KG1 (cell line): ENCODE results near the gene TNFSF15.

Experiments used
- DNase-seq: peaks from one replicate; lab custom pipeline; 2025; lab: John Stamatoyannopoulos, UW

Gene TNFSF15

DNA sequence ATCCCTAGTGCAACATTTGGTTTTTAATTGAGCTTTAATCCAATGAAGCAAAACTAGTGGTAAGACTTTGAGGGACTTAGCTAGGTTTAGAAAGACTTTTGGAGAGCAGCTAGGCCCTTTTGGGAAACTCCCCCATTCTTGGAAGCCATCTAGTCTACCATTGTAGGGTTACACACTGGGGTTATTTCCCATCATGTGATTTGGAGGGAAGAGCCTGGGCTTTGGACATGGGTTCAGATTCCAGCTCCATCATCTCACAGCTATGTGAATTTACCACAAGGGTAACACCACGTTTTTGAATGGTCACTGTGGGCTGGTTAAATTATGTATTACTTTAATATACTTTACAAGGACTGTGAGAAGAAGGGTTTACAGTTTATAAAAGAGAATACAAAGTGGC, 18.3 kb upstream of the TNFSF15 start:
- DNase-seq: no peak

DNA sequence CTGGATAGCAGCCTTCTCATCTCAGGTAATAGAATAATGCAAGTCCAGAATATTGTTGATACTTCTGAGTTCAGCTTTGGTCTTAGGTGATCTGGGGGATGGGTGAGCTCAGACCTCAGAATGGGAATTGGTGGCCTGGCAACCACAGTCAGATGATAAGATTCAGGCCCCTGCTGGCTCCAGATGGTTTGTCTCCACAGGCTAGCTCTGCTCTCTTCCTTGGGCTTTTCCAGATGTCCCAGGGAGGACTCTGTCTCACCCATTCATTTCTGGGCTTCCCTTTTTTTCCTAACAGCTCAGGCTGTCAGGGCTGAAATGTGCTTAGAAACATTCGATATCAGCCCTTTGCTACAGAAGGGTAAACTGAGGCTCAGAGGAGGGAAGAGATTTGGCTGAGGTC, 17.6 kb upstream of the TNFSF15 start:
- no peak for DNase-seq

DNA sequence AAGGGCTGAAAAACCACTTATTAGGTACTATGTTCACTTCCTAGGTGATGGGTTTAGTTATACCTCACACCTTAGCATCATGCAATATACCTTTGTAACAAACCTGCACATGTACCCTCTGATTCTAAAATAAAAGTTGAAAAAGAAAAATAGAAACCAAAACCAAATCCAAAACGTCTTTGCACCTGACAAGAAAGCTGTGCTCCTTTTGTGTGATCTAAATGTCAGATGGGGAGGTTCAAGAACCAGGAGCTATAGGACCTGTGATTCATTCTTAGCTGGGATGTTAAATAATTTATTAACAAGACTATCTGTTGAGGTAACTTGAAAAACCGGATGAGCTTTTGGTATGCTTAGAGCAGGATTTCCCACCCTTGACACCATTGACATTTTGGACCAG, 16.9 kb upstream of the TNFSF15 start:
- DNase-seq: no peak

GRCh38 chr9:114820776-114821501, 15.1 kb upstream of the TNFSF15 start:
- DNase-seq: no peak

- no peak for DNase-seq
These were observed 12.3 kb upstream of the TNFSF15 start for GRCh38 chr9:114818178-114818577.

GRCh38 chr9:114813717-114814418, 8.0 kb upstream of the TNFSF15 start:
- DNase-seq: no peak

DNA sequence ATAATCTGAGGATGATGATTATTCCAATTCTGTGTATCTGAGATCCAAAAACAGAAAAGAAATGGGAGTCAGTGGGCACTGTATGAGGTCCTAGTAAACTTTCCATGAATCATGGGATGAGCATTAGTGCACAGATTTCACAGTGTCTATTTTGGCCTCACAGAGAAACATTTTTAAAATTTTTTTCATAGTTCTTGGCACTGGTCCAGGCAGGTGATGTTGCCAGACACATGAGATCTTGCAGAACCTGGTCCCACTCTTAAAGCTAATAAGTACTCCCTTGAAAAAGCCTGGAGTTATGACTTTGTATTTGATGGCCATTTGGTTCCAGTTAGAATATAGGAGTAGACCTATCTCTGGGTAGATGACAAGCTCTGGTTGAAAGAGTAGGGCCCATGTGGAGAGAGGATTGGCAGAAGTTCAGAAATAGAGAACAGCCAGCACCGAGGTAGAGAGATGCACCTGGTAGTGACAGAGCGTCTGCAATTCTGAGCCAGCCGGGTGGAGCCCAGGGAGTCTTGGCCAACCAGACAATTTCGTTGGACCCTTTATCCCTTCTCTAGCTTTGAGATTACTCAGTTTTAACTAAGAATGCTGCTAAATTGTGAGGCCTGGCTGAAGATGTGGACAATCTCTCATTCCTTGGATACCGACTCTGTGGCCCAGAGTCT, 6.3 kb upstream of the TNFSF15 start:
- DNase-seq: no peak

GRCh38 chr9:114811301-114811700, 5.5 kb upstream of the TNFSF15 start:
- DNase-seq: no peak

GRCh38 chr9:114810614-114811013, 4.8 kb upstream of the TNFSF15 start:
- no peak for DNase-seq

DNA sequence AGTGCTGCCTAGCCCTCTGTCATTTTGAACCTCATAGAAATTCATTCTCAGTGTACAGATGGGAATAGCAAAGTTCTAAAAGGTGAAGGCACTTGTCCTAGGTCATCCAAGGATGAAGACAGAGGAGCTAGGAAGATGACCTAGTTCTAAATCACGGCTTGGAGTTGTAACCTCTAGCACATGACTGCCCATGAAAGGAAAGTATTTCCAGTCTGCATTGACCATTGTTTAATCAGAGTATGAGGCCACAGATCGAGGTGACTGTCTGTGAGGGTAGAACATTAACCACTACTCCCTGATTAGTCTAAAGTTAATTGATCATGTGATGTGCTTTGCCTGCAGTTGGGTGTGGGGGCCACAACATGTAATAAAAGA, 674 bp upstream of the TNFSF15 start:
- no peak for DNase-seq

- DNase-seq: no peak
These were observed 1.3 kb downstream of the TNFSF15 start for GRCh38 chr9:114804505-114804904.

- DNase-seq: no peak
These were observed 2.2 kb downstream of the TNFSF15 start for GRCh38 chr9:114803479-114804265.

DNA sequence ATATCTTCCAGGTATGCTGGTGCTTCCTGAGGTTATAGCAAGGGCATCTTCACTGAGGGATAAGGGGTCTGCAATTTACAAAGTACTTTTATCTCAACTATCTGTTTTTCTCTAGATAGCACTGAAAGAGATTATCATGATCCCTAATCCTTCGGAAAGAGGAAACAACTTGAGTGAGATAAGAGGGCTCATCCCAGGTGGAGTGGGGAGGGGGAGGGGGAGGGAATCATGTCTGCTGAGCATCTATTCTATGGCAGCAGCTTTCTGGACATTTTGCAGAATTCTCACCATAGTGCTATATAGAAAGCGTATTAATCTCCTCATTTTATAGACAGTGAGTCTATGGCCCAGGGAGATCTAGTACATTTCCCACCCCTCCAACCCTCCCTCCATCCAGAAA, 5.9 kb downstream of the TNFSF15 start:
- DNase-seq: no peak

GRCh38 chr9:114799441-114799840, 6.4 kb downstream of the TNFSF15 start:
- no peak for DNase-seq

DNA sequence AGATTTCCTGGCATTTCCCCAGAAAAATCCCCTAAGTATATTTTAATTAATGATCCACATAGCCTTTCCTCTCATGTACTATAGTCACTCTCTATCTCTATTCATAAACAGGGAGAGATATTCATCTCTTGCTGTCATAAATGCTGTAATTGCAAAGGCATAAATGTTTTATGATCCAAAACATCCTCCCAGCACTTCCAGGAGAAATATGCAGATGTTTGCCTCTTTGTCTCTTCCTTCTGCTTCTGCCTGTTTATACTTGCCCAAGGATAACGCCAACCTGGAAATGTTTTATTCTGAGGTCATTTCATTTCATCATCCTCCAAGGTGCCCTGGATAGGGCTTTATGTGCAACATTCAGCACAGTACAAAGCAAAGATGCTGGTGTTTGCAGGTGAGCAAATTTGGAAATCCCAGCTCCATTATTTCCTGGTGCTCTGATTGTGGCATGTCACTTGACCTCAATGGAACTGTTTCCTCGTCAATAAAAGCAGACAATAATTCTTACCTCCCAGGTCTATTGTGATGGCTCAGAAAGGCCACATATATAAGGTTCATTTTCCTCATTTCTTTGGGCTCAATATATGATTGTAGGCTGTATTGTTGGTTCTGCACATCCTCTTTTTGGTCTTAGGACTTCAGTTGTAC, 6.9 kb downstream of the TNFSF15 start:
- DNase-seq: no peak

GRCh38 chr9:114798101-114798500, 7.7 kb downstream of the TNFSF15 start:
- no peak for DNase-seq

DNA sequence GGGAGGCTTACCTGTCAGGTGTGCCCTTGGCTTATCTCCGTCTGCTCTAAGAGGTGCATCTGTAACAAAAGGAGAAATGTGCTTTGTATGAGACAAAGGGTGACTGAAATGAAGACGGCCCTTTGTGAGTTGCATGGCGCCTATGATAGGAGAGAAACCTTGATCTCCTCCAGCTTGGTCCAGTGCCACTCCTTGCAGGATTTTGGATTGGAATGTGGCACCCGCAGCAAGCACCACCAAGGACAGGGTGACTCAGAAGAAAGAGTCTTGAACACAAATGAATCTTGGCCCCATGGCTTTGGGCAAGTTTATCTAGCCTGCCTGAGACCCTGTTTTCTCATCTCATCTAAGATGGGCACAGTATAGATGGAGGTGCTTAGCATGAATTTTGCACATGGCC, 13.4 kb downstream of the TNFSF15 start:
- DNase-seq: no peak

- DNase-seq: no peak
These were observed 14.1 kb downstream of the TNFSF15 start for GRCh38 chr9:114791736-114792135.

DNA sequence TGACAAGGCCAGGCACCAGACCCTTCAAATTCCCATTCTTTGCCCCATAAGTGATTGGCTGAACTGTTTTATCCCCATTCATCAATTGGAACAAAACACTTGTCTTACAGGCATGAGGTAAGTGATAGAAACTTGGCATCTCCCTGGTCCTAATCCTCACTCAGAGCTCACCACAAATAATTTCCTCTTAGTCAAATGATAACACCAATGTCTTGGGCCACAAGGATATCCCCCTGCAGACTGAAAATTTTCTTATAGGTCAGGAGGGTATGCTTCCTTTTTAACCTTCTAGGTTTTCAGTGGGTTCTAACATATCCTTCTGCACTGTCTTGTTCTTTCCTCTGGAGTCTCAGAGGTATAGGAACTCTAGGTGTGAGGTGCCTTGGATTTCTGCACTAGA, 14.5 kb downstream of the TNFSF15 start:
- DNase-seq: no peak

DNA sequence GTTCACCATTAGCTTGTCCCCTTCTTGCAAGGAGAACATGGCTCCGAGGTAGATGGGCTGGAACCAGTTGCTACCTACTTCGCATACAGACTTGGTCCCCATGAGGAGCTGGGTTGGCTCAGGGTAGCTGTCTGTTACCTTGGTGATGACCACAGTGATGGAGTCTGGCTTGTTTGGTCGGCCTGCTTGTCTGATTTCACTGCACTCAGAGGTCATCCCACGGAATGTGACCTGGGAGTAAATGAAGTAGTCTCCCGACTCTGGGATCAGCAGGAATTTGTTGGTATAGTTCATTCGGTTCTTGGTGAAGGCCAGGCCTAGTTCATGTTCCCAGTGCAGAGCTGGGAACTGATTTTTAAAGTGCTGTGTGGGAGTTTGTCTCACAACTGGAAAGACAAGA, 15.3 kb downstream of the TNFSF15 start:
- DNase-seq: no peak

- no peak for DNase-seq
These were observed 16.8 kb downstream of the TNFSF15 start for GRCh38 chr9:114789006-114789405.
